Measurements from ENCODE around the gene CACNA1B. TPM values are rescaled to one million over a fixed set of nuclear protein-coding genes. Genes with fewer than 3 reads are reported as not detected.
"Not testable (repeated sequence)": the region's sequence is repeated elsewhere in the genome, so short reads cannot be mapped to it uniquely, and the experiment has no call there.

CACNA1B gene
- total and polyA plus RNA-seq, 9 of the 15 experiments (the other 6 are each of a cell fraction or from before 2014, with no cell fraction given), result 0.01 to 0.04 TPM; not detected in 7

GRCh38 chr9:138123086-138123485 lies 245.5 kb downstream of the CACNA1B start (continued):
- TF ChIP-seq E2F3 (CRISPR knock-in tag; IDR thresholded peaks at IDR 0.05) (no peak), CHD4 (IDR thresholded peaks at IDR 0.05; ENCODE audit: insufficient read depth, insufficient replicate concordance, low read depth, low read length, poor library complexity, severe bottlenecking) (no peak), ZNF589 (CRISPR knock-in tag; IDR thresholded peaks at IDR 0.05; ENCODE audit: low read depth) (no peak), ZNF347 (CRISPR knock-in tag; IDR thresholded peaks at IDR 0.05; ENCODE audit: low read depth) (no peak)

DNA sequence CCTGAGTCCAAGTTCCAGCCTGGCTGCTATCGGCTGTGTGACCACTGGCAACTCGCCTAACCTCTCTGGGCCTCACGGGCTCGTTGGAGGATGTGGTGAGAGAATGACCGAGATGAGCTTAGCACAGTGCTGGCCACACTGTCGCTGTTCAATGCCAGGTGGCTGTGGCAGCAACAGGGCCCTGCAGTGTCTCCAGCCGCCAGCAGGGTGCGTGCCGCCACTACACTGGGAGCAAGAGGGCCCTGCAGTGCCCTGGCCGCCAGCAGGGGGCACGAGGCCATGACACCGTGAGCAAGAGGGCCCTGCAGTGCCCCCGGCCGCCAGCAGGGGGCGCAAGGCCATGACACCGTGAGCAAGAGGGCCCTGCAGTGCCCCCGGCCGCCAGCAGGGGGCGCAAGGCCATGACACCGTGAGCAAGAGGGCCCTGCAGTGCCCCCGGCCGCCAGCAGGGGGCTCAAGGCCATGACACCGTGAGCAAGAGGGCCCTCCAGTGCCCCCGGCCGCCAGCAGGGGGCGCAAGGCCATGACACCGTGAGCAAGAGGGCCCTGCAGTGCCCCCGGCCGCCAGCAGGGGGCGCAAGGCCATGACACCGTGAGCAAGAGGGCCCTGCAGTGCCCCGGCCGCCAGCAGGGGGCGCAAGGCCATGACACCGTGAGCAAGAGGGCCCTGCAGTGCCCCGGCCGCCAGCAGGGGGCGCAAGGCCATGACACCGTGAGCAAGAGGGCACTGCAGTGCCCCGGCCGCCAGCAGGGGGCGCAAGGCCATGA lies 248.7 kb downstream of the CACNA1B start:
- WGBS (ENCODE audit: insufficient coverage, low coverage, missing lambda C conversion rate), result 64% methylated on average over 10 of the region's 42 CpGs
- H3K4me3 ChIP-seq; H3K36me3 ChIP-seq (ENCODE audit: control insufficient read depth, insufficient read depth, low read length); intact Hi-C loops (cut with micrococcal nuclease); FAIRE-seq; H3K27ac ChIP-seq (ENCODE audit: extremely low read depth, low read depth, low read length); H2AFZ ChIP-seq (ENCODE audit: low read depth, low read length); H3K9me3 ChIP-seq (replicated peaks; ENCODE audit: control insufficient read depth, insufficient read depth, low read depth, low read length); H3K9ac ChIP-seq (ENCODE audit: insufficient read depth in 1 of 2, low read depth in 2 of 2, low read length in 2 of 2); H3K4me2 ChIP-seq (ENCODE audit: insufficient read depth, low read length); H4K20me1 ChIP-seq (replicated peaks; ENCODE audit: control insufficient read depth, insufficient read depth, low read length); H3K9me1 ChIP-seq (ENCODE audit: control insufficient read depth, insufficient read depth, low read length); H3K79me2 ChIP-seq (ENCODE audit: control insufficient read depth, insufficient read depth, low read length); H3K4me1 ChIP-seq (replicated peaks in 1 of 2; ENCODE audit: control insufficient read depth in 2 of 2, insufficient read depth in 2 of 2, low read length in 2 of 2); CTCF ChIA-PET (ENCODE audit: low intra/inter-chr PET ratio); POLR2A ChIA-PET; BruUV-seq (replicated peaks); in situ Hi-C loops (cut with MboI): not testable (repeated sequence)
- peaks cover 4 to 21% of the 10 kb centered on the region in 2 experiments for H3K27me3 ChIP-seq (ENCODE audit: control insufficient read depth in 2 of 2, insufficient read depth in 2 of 2, low read length in 2 of 2)
- ATAC-seq (peak; percentile 75; the same call in 2 of the 3 replicates), DNase-seq (ENCODE audit: extremely low read depth in 1 of 4, low spot score in 3 of 4) (peak in 1 of 4 experiments; percentile 36)
- TF ChIP-seq, protein P1, sequence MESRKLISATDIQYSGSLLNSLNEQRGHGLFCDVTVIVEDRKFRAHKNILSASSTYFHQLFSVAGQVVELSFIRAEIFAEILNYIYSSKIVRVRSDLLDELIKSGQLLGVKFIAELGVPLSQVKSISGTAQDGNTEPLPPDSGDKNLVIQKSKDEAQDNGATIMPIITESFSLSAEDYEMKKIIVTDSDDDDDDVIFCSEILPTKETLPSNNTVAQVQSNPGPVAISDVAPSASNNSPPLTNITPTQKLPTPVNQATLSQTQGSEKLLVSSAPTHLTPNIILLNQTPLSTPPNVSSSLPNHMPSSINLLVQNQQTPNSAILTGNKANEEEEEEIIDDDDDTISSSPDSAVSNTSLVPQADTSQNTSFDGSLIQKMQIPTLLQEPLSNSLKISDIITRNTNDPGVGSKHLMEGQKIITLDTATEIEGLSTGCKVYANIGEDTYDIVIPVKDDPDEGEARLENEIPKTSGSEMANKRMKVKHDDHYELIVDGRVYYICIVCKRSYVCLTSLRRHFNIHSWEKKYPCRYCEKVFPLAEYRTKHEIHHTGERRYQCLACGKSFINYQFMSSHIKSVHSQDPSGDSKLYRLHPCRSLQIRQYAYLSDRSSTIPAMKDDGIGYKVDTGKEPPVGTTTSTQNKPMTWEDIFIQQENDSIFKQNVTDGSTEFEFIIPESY (CRISPR knock-in tag; IDR thresholded peaks at IDR 0.05), result peak; percentile 81
- TF ChIP-seq, protein P2, sequence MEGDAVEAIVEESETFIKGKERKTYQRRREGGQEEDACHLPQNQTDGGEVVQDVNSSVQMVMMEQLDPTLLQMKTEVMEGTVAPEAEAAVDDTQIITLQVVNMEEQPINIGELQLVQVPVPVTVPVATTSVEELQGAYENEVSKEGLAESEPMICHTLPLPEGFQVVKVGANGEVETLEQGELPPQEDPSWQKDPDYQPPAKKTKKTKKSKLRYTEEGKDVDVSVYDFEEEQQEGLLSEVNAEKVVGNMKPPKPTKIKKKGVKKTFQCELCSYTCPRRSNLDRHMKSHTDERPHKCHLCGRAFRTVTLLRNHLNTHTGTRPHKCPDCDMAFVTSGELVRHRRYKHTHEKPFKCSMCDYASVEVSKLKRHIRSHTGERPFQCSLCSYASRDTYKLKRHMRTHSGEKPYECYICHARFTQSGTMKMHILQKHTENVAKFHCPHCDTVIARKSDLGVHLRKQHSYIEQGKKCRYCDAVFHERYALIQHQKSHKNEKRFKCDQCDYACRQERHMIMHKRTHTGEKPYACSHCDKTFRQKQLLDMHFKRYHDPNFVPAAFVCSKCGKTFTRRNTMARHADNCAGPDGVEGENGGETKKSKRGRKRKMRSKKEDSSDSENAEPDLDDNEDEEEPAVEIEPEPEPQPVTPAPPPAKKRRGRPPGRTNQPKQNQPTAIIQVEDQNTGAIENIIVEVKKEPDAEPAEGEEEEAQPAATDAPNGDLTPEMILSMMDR (IDR thresholded peaks at IDR 0.05 in 2 of 3, conservative IDR thresholded peaks at IDR 0.05 in 1 of 3; ENCODE audit: insufficient read depth in 2 of 3, low read depth in 1 of 3, low read length in 3 of 3), result peak; percentile 54 to 76 (median 60); a peak in 5 of 6 replicates
- peak; percentile 54 for TF ChIP-seq PRPF4 (IDR thresholded peaks at IDR 0.05; ENCODE audit: insufficient read depth, low read depth, low read length, poor library complexity, severe bottlenecking)
